Measurements from ENCODE around the gene LSS.

DNA sequence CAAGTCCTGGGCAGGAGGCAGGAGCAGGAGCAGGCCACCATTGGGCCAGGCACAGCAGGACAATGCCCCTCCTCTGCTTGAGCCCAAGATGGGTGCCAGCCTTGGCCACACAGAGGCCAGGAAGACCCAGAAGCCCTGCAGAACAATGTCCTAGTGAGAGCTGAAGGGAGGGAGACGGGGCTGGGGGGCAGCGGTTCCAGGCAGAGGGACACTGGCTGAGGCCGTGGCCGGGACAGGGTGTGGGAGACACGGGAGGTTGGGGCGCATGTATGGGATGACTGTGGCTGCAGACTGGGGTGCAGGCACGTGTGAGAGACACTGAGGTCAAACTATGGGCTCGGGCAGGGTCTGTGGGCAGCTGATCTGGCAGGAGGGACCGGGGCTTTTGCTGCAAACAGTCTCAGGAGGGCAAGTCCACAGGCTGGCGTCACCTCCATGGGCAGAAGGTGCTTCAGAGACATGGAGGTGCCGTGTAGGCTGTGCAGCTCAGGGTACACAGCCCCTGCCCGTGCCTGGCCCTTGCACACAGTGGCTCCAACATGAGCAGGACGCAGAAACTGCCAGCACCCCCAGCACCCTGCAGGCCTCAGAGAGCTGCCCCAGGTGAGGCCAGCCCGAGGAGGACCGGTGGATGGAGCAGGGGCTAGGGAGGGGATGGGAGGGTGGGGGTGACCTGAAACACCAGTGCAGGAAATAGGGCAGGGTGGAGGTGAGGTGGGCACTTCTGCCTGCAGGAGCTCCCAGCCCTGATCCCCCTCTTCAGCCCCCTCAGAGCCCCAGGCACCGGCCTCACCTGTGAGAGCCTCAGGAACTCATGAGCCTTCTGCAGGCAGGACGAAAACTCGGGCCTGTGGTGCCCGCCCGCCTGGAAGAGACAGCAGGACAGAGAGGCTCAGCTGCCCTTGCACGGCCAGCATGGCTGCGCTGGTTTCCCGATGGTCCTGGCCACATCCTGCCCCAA, 19.5 kb downstream of the LSS start:
- TF ChIP-seq, protein P1, sequence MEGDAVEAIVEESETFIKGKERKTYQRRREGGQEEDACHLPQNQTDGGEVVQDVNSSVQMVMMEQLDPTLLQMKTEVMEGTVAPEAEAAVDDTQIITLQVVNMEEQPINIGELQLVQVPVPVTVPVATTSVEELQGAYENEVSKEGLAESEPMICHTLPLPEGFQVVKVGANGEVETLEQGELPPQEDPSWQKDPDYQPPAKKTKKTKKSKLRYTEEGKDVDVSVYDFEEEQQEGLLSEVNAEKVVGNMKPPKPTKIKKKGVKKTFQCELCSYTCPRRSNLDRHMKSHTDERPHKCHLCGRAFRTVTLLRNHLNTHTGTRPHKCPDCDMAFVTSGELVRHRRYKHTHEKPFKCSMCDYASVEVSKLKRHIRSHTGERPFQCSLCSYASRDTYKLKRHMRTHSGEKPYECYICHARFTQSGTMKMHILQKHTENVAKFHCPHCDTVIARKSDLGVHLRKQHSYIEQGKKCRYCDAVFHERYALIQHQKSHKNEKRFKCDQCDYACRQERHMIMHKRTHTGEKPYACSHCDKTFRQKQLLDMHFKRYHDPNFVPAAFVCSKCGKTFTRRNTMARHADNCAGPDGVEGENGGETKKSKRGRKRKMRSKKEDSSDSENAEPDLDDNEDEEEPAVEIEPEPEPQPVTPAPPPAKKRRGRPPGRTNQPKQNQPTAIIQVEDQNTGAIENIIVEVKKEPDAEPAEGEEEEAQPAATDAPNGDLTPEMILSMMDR (conservative IDR thresholded peaks at IDR 0.05; ENCODE audit: low read depth, low read length): no peak
- TF ChIP-seq, protein P2, sequence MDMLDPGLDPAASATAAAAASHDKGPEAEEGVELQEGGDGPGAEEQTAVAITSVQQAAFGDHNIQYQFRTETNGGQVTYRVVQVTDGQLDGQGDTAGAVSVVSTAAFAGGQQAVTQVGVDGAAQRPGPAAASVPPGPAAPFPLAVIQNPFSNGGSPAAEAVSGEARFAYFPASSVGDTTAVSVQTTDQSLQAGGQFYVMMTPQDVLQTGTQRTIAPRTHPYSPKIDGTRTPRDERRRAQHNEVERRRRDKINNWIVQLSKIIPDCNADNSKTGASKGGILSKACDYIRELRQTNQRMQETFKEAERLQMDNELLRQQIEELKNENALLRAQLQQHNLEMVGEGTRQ (IDR thresholded peaks at IDR 0.05; ENCODE audit: low read depth, low read length): no peak
- TF ChIP-seq POLR2A (IDR thresholded peaks at IDR 0.05; ENCODE audit: low read depth, low read length): no peak
- no peak for TF ChIP-seq CHD1 (IDR thresholded peaks at IDR 0.05; ENCODE audit: low read depth, low read length)
- TF ChIP-seq CEBPB (IDR thresholded peaks at IDR 0.05; ENCODE audit: low read depth, low read length): no peak
- no peak for TF ChIP-seq ELK1 (IDR thresholded peaks at IDR 0.05; ENCODE audit: borderline replicate concordance, low read depth, low read length)
- no peak for TF ChIP-seq NFE2L2 (IDR thresholded peaks at IDR 0.05; ENCODE audit: low read depth, low read length)
- no peak for TF ChIP-seq BHLHE40 (IDR thresholded peaks at IDR 0.05; ENCODE audit: low read depth, low read length)
- TF ChIP-seq RFX5 (IDR thresholded peaks at IDR 0.05; ENCODE audit: low read depth, low read length): no peak
- no peak for TF ChIP-seq MXI1 (IDR thresholded peaks at IDR 0.05; ENCODE audit: borderline replicate concordance, low read depth, low read length)
- no peak for TF ChIP-seq MAZ (IDR thresholded peaks at IDR 0.05; ENCODE audit: borderline replicate concordance, low read depth, low read length)
- no peak for TF ChIP-seq RCOR1 (IDR thresholded peaks at IDR 0.05; ENCODE audit: insufficient replicate concordance, low read length)
- no peak for TF ChIP-seq RAD21 (IDR thresholded peaks at IDR 0.05; ENCODE audit: low read length)
